ENCODE results near the gene VCAN.
"Not testable (repeated sequence)": the region's sequence is repeated elsewhere in the genome, so short reads cannot be mapped to it uniquely, and the experiment has no call there.

VCAN gene

GRCh38 chr5:83471405-83472212, at the start of gene VCAN:
Gene VCAN (plus strand): TSS chr5:83471744. CDS start chr5:83483519, 11,775 bp downstream.
- Histone ChIP-seq H3K9ac (ENCODE audit: low read depth in 1 of 2, low read length in 2 of 2) (peak within 1 kb of the TSS in 1 of 2 donors; percentile 40), H3K36me3 (ENCODE audit: control insufficient read depth in 2 of 2, insufficient read depth in 2 of 2, low read length in 2 of 2) (no peaks in the 10 kb centered on the region), H3K27me3 (ENCODE audit: control insufficient read depth in 2 of 2, insufficient read depth in 2 of 2, low read length in 2 of 2) (peaks cover 36 to 52% of the 10 kb centered on the region in 2 donors)

GRCh38 chr5:83422284-83422683, 49.3 kb upstream of the VCAN start:
- H3K27ac ChIP-seq (ENCODE audit: low read depth in 2 of 2, low read length in 2 of 2): no peak overlapping the region
- no peaks in the 10 kb centered on the region for H3K27me3 ChIP-seq (ENCODE audit: control insufficient read depth in 2 of 2, insufficient read depth in 2 of 2, low read length in 2 of 2)
- H3K4me1 ChIP-seq (ENCODE audit: control insufficient read depth in 2 of 2, insufficient read depth in 2 of 2, low read length in 2 of 2): no peaks in the 10 kb centered on the region
- no peaks in the 10 kb centered on the region for H3K9me3 ChIP-seq (ENCODE audit: control insufficient read depth in 2 of 2, low read length in 2 of 2)
- no peak overlapping the region for H3K9ac ChIP-seq (ENCODE audit: low read depth in 1 of 2, low read length in 2 of 2)
- H3K4me3 ChIP-seq (ENCODE audit: low read length in 2 of 2): no peak overlapping the region
- no peaks in the 10 kb centered on the region for H3K36me3 ChIP-seq (ENCODE audit: control insufficient read depth in 2 of 2, insufficient read depth in 2 of 2, low read length in 2 of 2)

More at GRCh38 chr5:83471405-83472212, at the start of gene VCAN:
- Histone ChIP-seq H3K4me1 (ENCODE audit: control insufficient read depth in 2 of 2, insufficient read depth in 2 of 2, low read length in 2 of 2) (peaks cover 8 to 16% of the 10 kb centered on the region in 2 donors), H3K4me3 (ENCODE audit: low read length in 2 of 2) (peak within 1 kb of the TSS; percentile 60 to 76), H3K27ac (ENCODE audit: low read depth in 2 of 2, low read length in 2 of 2) (peak within 1 kb of the TSS; percentile 31 to 58), H3K9me3 (ENCODE audit: control insufficient read depth in 2 of 2, low read length in 2 of 2) (no peaks in the 10 kb centered on the region)

- Histone ChIP-seq H3K9me3 (ENCODE audit: control insufficient read depth in 2 of 2, low read length in 2 of 2) (no peaks in the 10 kb centered on the region), H3K4me1 (ENCODE audit: control insufficient read depth in 2 of 2, insufficient read depth in 2 of 2, low read length in 2 of 2) (no peaks in the 10 kb centered on the region), H3K27ac (ENCODE audit: low read depth in 2 of 2, low read length in 2 of 2) (no peak overlapping the region), H3K27me3 (ENCODE audit: control insufficient read depth in 2 of 2, insufficient read depth in 2 of 2, low read length in 2 of 2) (no peaks in the 10 kb centered on the region), H3K4me3 (ENCODE audit: low read length in 2 of 2) (no peak overlapping the region), H3K9ac (ENCODE audit: low read depth in 1 of 2, low read length in 2 of 2) (no peak overlapping the region), H3K36me3 (ENCODE audit: control insufficient read depth in 2 of 2, insufficient read depth in 2 of 2, low read length in 2 of 2) (no peaks in the 10 kb centered on the region)
Measured at GRCh38 chr5:83426855-83427254, 44.7 kb upstream of the VCAN start.

GRCh38 chr5:83428126-83428525, 43.4 kb upstream of the VCAN start:
- Histone ChIP-seq H3K9ac (ENCODE audit: low read depth in 1 of 2, low read length in 2 of 2) (no peak overlapping the region), H3K4me3 (ENCODE audit: low read length in 2 of 2) (no peak overlapping the region), H3K27me3 (ENCODE audit: control insufficient read depth in 2 of 2, insufficient read depth in 2 of 2, low read length in 2 of 2) (no peaks in the 10 kb centered on the region), H3K4me1 (ENCODE audit: control insufficient read depth in 2 of 2, insufficient read depth in 2 of 2, low read length in 2 of 2) (no peaks in the 10 kb centered on the region), H3K36me3 (ENCODE audit: control insufficient read depth in 2 of 2, insufficient read depth in 2 of 2, low read length in 2 of 2) (no peaks in the 10 kb centered on the region), H3K27ac (ENCODE audit: low read depth in 2 of 2, low read length in 2 of 2) (no peak overlapping the region), H3K9me3 (ENCODE audit: control insufficient read depth in 2 of 2, low read length in 2 of 2) (no peaks in the 10 kb centered on the region)

GRCh38 chr5:83428890-83429289, 42.7 kb upstream of the VCAN start:
- Histone ChIP-seq H3K4me1 (ENCODE audit: control insufficient read depth in 2 of 2, insufficient read depth in 2 of 2, low read length in 2 of 2) (no peaks in the 10 kb centered on the region), H3K27ac (ENCODE audit: low read depth in 2 of 2, low read length in 2 of 2) (no peak overlapping the region), H3K9ac (ENCODE audit: low read depth in 1 of 2, low read length in 2 of 2) (no peak overlapping the region), H3K27me3 (ENCODE audit: control insufficient read depth in 2 of 2, insufficient read depth in 2 of 2, low read length in 2 of 2) (no peaks in the 10 kb centered on the region), H3K9me3 (ENCODE audit: control insufficient read depth in 2 of 2, low read length in 2 of 2) (no peaks in the 10 kb centered on the region), H3K4me3 (ENCODE audit: low read length in 2 of 2) (no peak overlapping the region), H3K36me3 (ENCODE audit: control insufficient read depth in 2 of 2, insufficient read depth in 2 of 2, low read length in 2 of 2) (no peaks in the 10 kb centered on the region)

GRCh38 chr5:83430130-83431010, 41.2 kb upstream of the VCAN start:
- Histone ChIP-seq H3K36me3 (ENCODE audit: control insufficient read depth in 2 of 2, insufficient read depth in 2 of 2, low read length in 2 of 2) (no peaks in the 10 kb centered on the region), H3K27ac (ENCODE audit: low read depth in 2 of 2, low read length in 2 of 2) (no peak overlapping the region), H3K4me1 (ENCODE audit: control insufficient read depth in 2 of 2, insufficient read depth in 2 of 2, low read length in 2 of 2) (no peaks in the 10 kb centered on the region), H3K27me3 (ENCODE audit: control insufficient read depth in 2 of 2, insufficient read depth in 2 of 2, low read length in 2 of 2) (no peaks in the 10 kb centered on the region), H3K4me3 (ENCODE audit: low read length in 2 of 2) (no peak overlapping the region), H3K9ac (ENCODE audit: low read depth in 1 of 2, low read length in 2 of 2) (no peak overlapping the region), H3K9me3 (ENCODE audit: control insufficient read depth in 2 of 2, low read length in 2 of 2) (no peaks in the 10 kb centered on the region)

GRCh38 chr5:83433891-83434290, 37.7 kb upstream of the VCAN start:
- Histone ChIP-seq H3K9ac (ENCODE audit: low read depth in 1 of 2, low read length in 2 of 2) (no peak overlapping the region), H3K9me3 (ENCODE audit: control insufficient read depth in 2 of 2, low read length in 2 of 2) (no peaks in the 10 kb centered on the region), H3K27me3 (ENCODE audit: control insufficient read depth in 2 of 2, insufficient read depth in 2 of 2, low read length in 2 of 2) (no peaks in the 10 kb centered on the region), H3K4me1 (ENCODE audit: control insufficient read depth in 2 of 2, insufficient read depth in 2 of 2, low read length in 2 of 2) (no peaks in the 10 kb centered on the region), H3K4me3 (ENCODE audit: low read length in 2 of 2) (no peak overlapping the region), H3K27ac (ENCODE audit: low read depth in 2 of 2, low read length in 2 of 2) (no peak overlapping the region), H3K36me3 (ENCODE audit: control insufficient read depth in 2 of 2, insufficient read depth in 2 of 2, low read length in 2 of 2) (no peaks in the 10 kb centered on the region)

- no peaks in the 10 kb centered on the region for H3K36me3 ChIP-seq (ENCODE audit: control insufficient read depth in 2 of 2, insufficient read depth in 2 of 2, low read length in 2 of 2)
- H3K9ac ChIP-seq (ENCODE audit: low read depth in 1 of 2, low read length in 2 of 2): no peak overlapping the region
- no peaks in the 10 kb centered on the region for H3K9me3 ChIP-seq (ENCODE audit: control insufficient read depth in 2 of 2, low read length in 2 of 2)
- no peaks in the 10 kb centered on the region for H3K27me3 ChIP-seq (ENCODE audit: control insufficient read depth in 2 of 2, insufficient read depth in 2 of 2, low read length in 2 of 2)
- H3K4me1 ChIP-seq (ENCODE audit: control insufficient read depth in 2 of 2, insufficient read depth in 2 of 2, low read length in 2 of 2): no peaks in the 10 kb centered on the region
- H3K4me3 ChIP-seq (ENCODE audit: low read length in 2 of 2): no peak overlapping the region
- no peak overlapping the region for H3K27ac ChIP-seq (ENCODE audit: low read depth in 2 of 2, low read length in 2 of 2)
Measured at GRCh38 chr5:83434946-83435345, 36.6 kb upstream of the VCAN start.

GRCh38 chr5:83436276-83436675, 35.3 kb upstream of the VCAN start:
- H3K9me3 ChIP-seq (ENCODE audit: control insufficient read depth in 2 of 2, low read length in 2 of 2): no peaks in the 10 kb centered on the region
- no peaks in the 10 kb centered on the region for H3K36me3 ChIP-seq (ENCODE audit: control insufficient read depth in 2 of 2, insufficient read depth in 2 of 2, low read length in 2 of 2)
- H3K27me3 ChIP-seq (ENCODE audit: control insufficient read depth in 2 of 2, insufficient read depth in 2 of 2, low read length in 2 of 2): no peaks in the 10 kb centered on the region
- H3K4me1 ChIP-seq (ENCODE audit: control insufficient read depth in 2 of 2, insufficient read depth in 2 of 2, low read length in 2 of 2): no peaks in the 10 kb centered on the region
- no peak overlapping the region for H3K27ac ChIP-seq (ENCODE audit: low read depth in 2 of 2, low read length in 2 of 2)
- H3K9ac ChIP-seq (ENCODE audit: low read depth in 1 of 2, low read length in 2 of 2): no peak overlapping the region
- no peak overlapping the region for H3K4me3 ChIP-seq (ENCODE audit: low read length in 2 of 2)

GRCh38 chr5:83437697-83438096, 33.8 kb upstream of the VCAN start:
- H3K4me3 ChIP-seq (ENCODE audit: low read length in 2 of 2); H3K4me1 ChIP-seq (ENCODE audit: control insufficient read depth in 2 of 2, insufficient read depth in 2 of 2, low read length in 2 of 2); H3K9me3 ChIP-seq (ENCODE audit: control insufficient read depth in 2 of 2, low read length in 2 of 2); H3K36me3 ChIP-seq (ENCODE audit: control insufficient read depth in 2 of 2, insufficient read depth in 2 of 2, low read length in 2 of 2); H3K9ac ChIP-seq (ENCODE audit: low read depth in 1 of 2, low read length in 2 of 2); H3K27ac ChIP-seq (ENCODE audit: low read depth in 2 of 2, low read length in 2 of 2); H3K27me3 ChIP-seq (ENCODE audit: control insufficient read depth in 2 of 2, insufficient read depth in 2 of 2, low read length in 2 of 2): not testable (repeated sequence)

Measured in mucosa of rectum (tissue), 2 donors.